SIG-M5 treated with dmso at 0.1 percent for 504 hours (cell line): ENCODE measurements around the gene CST1.
"Not testable (repeated sequence)": the region's sequence is repeated elsewhere in the genome, so short reads cannot be mapped to it uniquely, and the experiment has no call there.

Source experiments
- DNase-seq: peaks from one replicate; lab custom pipeline; 2025; ENCODE audit not compliant: unreplicated experiment; lab: John Stamatoyannopoulos, UW

The CST1 gene

GRCh38 chr20:23755131-23755611 is 4.4 kb upstream of the CST1 start:
- DNase-seq, result not testable (repeated sequence)

- no peak for DNase-seq
Measured at GRCh38 chr20:23754731-23755130, 4.0 kb upstream of the CST1 start.

- no peak for DNase-seq
Measured at GRCh38 chr20:23753589-23753988, 2.9 kb upstream of the CST1 start.

DNA sequence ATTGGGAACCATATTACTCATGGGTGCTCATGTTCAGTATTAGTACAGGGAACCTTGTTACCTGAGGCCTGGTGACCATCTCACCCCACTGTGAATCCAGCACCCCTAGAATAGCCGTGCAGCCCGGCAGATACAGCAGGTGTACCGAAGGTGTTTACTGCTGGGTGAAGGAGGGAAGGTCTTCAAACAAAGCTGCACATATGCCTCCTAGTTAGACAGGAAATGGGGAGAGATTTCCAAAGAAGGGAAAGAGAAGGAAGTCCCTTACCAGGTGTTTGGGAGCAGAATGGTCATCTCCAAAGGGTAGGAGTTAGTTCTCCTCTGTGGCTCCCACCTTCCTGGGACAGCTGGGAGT is 2.4 kb upstream of the CST1 start:
- DNase-seq, result no peak

GRCh38 chr20:23752481-23753193 is 1.9 kb upstream of the CST1 start:
- DNase-seq, result no peak

- DNase-seq, result no peak
Measured at GRCh38 chr20:23752019-23752418, 1.3 kb upstream of the CST1 start.

DNA sequence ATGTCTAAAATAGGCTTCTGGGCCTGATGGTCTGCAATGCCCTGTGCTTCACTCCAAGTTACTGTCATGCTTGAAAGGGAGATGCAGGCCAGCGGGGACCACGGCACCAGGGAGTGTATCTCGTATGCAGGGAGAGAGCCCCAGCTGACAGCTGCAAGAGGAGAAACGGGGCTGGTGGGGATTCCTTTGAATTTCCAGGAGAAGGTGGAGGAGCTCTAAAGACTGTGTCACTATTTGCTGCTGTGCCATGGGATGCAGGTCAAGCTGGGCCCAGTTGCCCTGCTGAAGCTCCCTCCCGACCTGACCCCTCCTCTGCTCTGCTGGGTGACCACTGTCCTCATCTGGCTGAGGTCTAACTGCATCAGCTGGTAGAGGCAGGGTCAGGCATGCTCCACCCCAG is 989 bp downstream of the CST1 start:
- DNase-seq, result no peak

GRCh38 chr20:23748975-23749374 is 1.8 kb downstream of the CST1 start:
- DNase-seq, result not testable (repeated sequence)

DNA sequence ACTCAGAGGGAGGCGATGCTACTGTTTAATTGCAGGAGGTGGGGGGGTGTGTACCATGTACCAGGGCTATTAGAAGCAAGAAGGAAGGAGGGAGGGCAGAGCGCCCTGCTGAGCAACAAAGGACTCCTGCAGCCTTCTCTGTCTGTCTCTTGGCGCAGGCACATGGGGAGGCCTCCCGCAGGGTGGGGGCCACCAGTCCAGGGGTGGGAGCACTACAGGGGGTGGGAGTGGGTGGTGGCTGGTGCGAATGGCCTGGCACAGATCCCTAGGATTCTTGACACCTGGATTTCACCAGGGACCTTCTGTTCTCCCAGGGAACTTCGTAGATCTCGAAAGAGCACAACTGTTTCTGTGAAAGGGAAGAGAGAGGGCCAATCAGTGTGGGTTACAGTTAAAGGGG is 3.2 kb downstream of the CST1 start:
- not testable (repeated sequence) for DNase-seq

- not testable (repeated sequence) for DNase-seq
Measured at GRCh38 chr20:23747092-23747491, 3.6 kb downstream of the CST1 start.

GRCh38 chr20:23746321-23746720 is 4.4 kb downstream of the CST1 start:
- DNase-seq, result no peak

GRCh38 chr20:23745247-23745646 is 5.5 kb downstream of the CST1 start:
- no peak for DNase-seq

DNA sequence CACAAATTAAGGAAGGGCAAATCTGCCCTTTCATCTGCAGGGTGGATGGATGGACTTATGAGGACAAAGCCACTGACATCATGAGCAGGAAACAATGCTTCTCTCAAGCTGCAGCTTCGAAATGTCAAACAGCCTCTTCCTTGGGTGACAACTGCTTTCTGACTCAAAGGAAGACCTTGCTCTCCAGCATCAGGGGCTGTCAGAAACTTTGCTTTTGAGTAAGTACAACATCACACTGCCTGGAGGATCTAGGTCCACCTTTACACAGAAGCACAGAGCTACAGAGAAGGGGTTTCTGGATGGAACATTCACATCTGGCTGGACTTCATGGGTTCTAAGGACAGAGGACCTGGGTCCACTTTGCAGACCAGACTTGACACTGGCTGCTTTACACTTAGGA is 5.9 kb downstream of the CST1 start:
- DNase-seq, result no peak

- DNase-seq, result not testable (repeated sequence)
Measured at GRCh38 chr20:23735391-23735790, 15.3 kb downstream of the CST1 start.

- not testable (repeated sequence) for DNase-seq
Measured at GRCh38 chr20:23734949-23735348, 15.8 kb downstream of the CST1 start.

DNA sequence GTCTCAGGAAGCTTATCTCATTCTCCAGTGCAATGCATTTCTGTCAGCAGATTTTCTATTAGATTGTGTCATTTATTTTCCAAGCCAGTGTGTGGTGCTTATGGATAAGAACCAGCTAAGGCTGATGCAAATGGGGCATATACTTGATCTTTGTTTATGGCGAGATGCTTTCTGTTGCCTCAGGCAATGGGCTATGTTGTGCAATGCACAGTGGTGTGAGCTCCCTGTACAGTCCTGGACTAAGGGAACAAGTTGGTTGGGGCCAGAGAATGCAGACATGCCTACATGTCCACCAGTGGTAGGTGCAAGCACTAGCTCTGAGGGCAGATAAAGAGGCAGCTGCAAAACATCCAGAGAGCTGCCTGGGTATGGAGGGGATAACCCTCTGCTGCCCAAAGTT is 16.3 kb downstream of the CST1 start:
- DNase-seq, result not testable (repeated sequence)

DNA sequence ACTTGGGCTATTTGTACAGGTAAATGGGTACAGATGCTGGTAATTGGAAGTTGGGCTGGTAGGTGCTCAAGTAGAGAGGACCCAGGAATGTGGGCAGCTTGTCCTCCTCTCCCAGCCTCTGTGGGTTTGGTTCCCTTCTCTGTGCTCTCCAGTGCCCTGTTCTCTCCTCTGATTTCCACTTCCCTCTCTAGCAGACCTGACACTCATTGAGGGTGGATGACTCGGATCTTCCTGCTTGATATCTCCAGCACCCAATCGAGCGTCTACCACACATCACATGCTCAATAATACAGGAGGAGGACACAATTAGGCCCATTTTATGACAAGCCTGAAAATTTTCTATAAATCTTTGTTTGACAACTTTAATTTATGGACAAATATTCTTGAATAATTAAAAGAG is 23.7 kb downstream of the CST1 start:
- DNase-seq, result no peak

DNA sequence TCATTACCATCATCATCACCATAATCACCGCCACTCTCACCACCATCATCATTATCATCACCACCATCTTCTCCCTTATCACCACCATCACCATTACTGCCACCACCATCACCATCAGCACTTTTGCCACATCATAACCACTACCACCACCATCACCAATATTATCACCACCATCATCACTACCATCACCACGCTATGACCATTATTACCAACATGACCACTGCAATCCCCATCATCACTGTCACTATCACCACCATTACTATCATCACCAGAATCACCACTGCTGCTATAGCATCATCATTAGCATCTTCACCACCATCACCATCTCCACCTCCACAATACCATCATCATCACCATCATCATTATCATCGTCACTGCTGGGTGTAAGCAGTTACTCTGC is 25.6 kb downstream of the CST1 start:
- DNase-seq, result no peak

- not testable (repeated sequence) for DNase-seq
Measured at GRCh38 chr20:23723659-23724307, 27.0 kb downstream of the CST1 start.

DNA sequence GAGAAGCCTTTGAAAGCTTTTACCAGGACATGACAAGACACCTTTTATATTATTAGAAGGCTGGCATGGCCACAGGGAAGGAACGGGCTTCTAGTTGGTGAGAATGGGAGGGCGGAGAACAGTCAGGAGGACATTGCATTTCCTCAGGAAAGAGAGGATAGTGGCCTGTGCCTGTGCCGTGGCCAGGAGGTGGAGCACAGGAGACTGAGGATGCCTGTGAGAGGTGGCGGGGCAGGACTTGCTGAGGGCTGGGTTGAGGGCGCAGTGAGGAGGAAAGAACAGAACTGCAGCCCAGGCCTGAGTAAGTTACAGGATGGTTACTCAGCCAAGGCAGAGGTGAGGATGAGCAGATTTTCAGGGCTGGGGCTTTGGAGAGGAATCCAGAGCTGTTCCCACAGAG is 27.9 kb downstream of the CST1 start:
- DNase-seq, result not testable (repeated sequence)

DNA sequence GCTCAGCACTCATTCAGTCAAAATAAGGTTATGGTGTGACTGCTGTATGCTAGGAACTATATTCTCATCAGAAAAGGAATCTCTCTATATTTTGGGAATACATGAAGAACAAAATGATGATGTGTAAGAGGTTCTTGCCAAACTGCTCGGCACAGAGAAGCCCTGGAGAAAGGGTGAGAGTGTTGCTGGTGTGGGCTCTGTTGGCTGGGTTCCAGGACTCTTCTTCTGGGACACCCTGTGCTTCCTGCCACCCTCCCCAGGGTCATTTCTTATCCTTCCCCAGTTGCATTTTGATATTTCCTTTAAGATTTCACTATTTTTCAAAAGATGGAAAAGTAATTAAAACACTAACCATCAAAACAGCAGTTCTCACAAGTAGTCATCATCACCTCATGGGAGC is 28.8 kb downstream of the CST1 start:
- no peak for DNase-seq

DNA sequence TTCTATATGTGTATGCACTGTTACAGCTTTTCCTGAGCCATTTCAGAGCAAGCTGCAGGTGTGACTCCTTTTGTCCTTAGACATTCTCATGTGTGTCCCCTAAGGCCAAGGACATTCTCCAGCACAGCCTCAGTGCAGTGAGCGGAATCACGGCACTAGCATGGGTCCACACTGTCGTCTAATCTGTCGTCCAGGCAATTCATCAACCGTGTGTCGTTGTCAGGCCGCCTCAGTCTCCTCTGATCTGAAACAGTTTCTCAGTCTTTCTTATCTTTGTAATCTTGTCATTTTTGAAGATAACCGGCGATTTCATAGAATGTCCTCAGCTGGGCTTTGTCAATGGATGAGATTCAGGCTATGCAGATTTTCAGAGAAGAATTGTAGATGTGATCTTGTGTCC is 31.4 kb downstream of the CST1 start:
- DNase-seq, result not testable (repeated sequence)

- not testable (repeated sequence) for DNase-seq
Measured at GRCh38 chr20:23711778-23712177, 39.0 kb downstream of the CST1 start.
